ENCODE measurements around the gene PNPLA5. TPM values are rescaled to one million over a fixed set of nuclear protein-coding genes. Genes with fewer than 3 reads are reported as not detected.

The PNPLA5 gene
- total and polyA plus RNA-seq, 2 experiments from 2014 or later: not detected

DNA sequence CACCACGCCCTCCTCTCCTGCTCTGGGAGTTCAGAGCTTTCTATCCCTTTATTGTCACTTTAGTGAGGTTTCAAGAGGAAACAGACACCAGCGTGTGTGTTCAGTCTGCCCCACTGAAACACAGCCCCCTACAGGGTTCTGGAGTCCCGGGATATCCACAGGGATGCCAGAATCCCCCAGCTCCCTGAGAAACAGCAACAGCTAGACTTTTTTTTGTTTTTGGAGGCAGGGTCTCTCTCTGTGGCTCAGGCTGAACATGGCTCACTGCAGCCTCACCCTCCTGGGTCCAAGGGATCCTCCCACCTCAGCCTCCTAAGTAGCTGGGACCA, 39.9 kb downstream of the PNPLA5 start:
- no peaks in the 10 kb centered on the region for H3K4me1 ChIP-seq (ENCODE audit: low read depth)
- no peaks in the 10 kb centered on the region for H3K9me3 ChIP-seq (ENCODE audit: low read depth)
- no peak overlapping the region for H3K4me3 ChIP-seq
- TF ChIP-seq, protein P1, sequence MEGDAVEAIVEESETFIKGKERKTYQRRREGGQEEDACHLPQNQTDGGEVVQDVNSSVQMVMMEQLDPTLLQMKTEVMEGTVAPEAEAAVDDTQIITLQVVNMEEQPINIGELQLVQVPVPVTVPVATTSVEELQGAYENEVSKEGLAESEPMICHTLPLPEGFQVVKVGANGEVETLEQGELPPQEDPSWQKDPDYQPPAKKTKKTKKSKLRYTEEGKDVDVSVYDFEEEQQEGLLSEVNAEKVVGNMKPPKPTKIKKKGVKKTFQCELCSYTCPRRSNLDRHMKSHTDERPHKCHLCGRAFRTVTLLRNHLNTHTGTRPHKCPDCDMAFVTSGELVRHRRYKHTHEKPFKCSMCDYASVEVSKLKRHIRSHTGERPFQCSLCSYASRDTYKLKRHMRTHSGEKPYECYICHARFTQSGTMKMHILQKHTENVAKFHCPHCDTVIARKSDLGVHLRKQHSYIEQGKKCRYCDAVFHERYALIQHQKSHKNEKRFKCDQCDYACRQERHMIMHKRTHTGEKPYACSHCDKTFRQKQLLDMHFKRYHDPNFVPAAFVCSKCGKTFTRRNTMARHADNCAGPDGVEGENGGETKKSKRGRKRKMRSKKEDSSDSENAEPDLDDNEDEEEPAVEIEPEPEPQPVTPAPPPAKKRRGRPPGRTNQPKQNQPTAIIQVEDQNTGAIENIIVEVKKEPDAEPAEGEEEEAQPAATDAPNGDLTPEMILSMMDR (IDR thresholded peaks at IDR 0.05; ENCODE audit: low read depth, low read length): no peak
- no peaks in the 10 kb centered on the region for H3K27me3 ChIP-seq
- no peak overlapping the region for H3K27ac ChIP-seq
- no peak for DNase-seq (ENCODE audit: low read depth in 1 of 2, low spot score in 1 of 2)
- no peaks in the 10 kb centered on the region for H3K36me3 ChIP-seq

DNA sequence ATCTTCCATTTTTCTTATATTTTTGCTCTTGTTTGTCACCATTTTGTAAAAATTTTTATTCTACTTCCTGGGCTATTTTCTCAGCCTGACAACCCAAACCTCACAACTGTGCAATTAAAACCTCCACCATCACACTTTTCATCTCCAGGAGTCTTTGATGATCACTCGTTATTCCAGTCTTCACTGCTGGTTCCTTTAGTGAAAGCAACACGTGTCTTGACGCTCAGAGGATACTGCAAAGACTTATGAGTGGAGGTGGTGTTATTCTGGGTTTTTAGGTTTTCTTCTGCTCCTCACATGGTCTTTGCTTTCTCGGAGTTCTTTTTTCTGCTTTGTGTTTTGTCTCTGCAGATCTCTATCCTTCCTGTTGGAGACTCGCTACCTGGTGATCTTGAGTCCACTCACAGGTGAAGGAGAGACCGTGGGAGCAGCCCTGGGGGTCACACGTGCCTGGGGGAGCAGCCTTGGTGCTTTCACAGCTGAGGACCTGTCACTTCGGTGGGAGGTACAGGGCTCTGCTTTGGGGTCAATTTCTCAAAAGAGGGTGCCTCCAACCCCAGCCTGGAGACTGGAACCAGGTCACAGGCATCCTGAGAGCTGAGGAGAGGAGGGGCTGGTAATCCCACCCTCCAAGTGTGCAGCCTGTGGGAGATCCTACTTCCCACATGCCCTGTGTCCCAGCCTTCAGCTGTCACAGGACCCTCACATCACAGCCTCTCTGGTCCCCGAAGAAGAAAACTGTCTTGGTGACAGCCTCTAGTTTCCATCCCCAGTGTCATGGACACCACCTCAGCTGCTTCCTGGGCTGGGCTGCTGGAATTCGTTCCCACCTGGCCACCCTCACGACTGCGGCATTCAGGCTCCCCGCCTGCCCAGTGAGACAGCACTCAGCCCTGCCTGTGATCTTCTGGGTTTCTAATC, 40.5 kb downstream of the PNPLA5 start:
- H3K36me3 ChIP-seq: no peaks in the 10 kb centered on the region
- no peak for DNase-seq (ENCODE audit: low read depth in 1 of 2, low spot score in 1 of 2)
- no peaks in the 10 kb centered on the region for H3K27me3 ChIP-seq
- H3K9me3 ChIP-seq (ENCODE audit: low read depth): no peaks in the 10 kb centered on the region
- no peak overlapping the region for H3K27ac ChIP-seq
- H3K4me3 ChIP-seq: no peak overlapping the region
- TF ChIP-seq, protein P1 (IDR thresholded peaks at IDR 0.05; ENCODE audit: low read depth, low read length): no peak
- no peaks in the 10 kb centered on the region for H3K4me1 ChIP-seq (ENCODE audit: low read depth)

DNA sequence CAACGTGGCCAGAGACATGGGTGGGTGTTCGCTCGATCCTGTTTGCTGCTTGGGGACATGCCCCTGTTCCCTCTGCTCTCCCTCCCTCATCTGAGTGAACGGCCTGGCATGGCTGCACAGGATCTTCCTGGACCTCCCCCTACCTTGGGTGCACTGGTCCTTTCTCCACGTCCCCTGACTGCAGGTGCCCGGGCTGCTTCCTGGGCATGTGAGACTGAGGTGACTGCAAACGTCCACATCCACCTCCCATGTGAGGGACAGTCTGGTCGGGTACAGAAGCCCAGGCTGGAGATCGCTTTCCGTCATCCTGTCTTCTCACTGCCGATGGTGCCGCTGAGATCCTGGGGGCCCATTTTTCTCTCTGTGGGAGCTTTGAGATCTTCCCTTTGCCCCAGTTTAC, 41.3 kb downstream of the PNPLA5 start:
- Histone ChIP-seq H3K36me3 (no peaks in the 10 kb centered on the region), H3K4me3 (no peak overlapping the region), H3K27me3 (no peaks in the 10 kb centered on the region), H3K9me3 (ENCODE audit: low read depth) (no peaks in the 10 kb centered on the region), H3K27ac (no peak overlapping the region), H3K4me1 (ENCODE audit: low read depth) (no peaks in the 10 kb centered on the region)
- DNase-seq (ENCODE audit: low read depth in 1 of 2, low spot score in 1 of 2): no peak
- TF ChIP-seq, protein P1 (IDR thresholded peaks at IDR 0.05; ENCODE audit: low read depth, low read length): no peak

DNA sequence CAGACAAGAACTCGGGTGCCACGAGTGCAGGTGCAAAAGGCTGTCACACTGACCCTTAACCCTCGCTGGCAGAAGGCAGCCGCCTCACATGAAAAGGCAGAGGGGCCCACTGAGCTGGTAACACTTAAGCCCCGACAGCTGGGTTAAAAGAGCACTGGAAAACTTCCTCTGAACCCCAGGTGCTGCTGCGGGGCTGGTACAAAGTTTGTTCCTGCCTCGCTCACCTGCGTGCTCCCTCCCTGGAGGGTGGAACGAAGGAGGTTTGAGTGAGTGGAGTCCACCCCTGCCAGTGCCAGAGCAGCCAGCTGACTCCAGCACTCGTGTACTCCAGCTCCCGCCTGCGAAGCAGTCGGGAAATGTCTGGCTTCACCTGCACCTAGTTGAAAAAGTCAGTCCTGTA, 42.1 kb downstream of the PNPLA5 start:
- TF ChIP-seq, protein P1 (IDR thresholded peaks at IDR 0.05; ENCODE audit: low read depth, low read length): no peak
- Histone ChIP-seq H3K27me3 (no peaks in the 10 kb centered on the region), H3K4me1 (ENCODE audit: low read depth) (no peaks in the 10 kb centered on the region), H3K4me3 (no peak overlapping the region), H3K9me3 (ENCODE audit: low read depth) (no peaks in the 10 kb centered on the region), H3K36me3 (no peaks in the 10 kb centered on the region), H3K27ac (no peak overlapping the region)
- DNase-seq (ENCODE audit: low read depth in 1 of 2, low spot score in 1 of 2): no peak

DNA sequence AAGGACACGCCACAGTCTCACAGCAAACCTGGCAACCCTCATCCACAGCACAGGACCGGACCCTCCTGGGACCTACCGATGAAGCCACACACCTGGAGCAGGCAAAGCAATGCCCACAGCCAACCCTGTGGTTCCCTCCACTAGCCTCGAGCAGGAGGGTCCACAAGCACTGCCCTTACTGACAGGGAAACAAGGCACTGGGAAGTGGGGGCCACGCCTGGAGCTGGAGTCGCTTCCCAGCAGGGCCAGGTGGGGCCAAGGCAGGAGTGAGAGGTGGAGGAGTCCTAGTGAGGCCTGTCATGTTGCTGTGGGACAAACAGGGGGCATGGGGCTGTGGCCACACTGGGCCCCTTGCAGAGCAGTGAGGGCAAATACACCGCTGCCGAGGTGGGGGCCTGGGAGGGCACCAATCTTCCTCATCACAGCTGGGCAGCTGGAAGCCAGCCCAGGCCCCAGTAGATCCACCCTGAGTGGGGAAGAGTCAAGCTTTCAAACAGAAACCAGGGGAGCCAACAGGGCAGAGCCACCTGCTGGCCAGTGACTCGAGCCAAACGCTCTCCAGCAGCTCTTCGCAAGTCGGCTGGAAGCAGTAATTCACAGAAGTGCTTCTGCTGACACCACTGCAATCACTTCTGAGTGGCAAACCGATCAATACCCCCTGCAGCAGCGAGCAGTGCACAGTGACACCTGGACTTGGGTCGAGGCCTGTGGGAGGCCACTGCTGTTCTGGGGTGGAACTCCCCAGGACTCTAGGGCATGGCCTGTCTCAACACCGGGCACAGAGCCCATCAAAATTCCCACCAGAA, 43.2 kb downstream of the PNPLA5 start:
- Histone ChIP-seq H3K36me3 (no peaks in the 10 kb centered on the region), H3K4me1 (ENCODE audit: low read depth) (no peaks in the 10 kb centered on the region), H3K9me3 (ENCODE audit: low read depth) (no peaks in the 10 kb centered on the region), H3K27me3 (no peaks in the 10 kb centered on the region), H3K27ac (no peak overlapping the region), H3K4me3 (no peak overlapping the region)
- DNase-seq (ENCODE audit: low read depth in 1 of 2, low spot score in 1 of 2): peak; percentile 38 to 72
- TF ChIP-seq, protein P1 (IDR thresholded peaks at IDR 0.05; ENCODE audit: low read depth, low read length): peak; percentile 51

All from cardiac muscle cell (in vitro differentiated cells and primary cell).